Endometrial microvascular endothelial cells (primary cell): ENCODE results near the gene NDOR1. TPM values are rescaled to one million over a fixed set of nuclear protein-coding genes. Genes with fewer than 3 reads are reported as not detected.

Source experiments
- in situ Hi-C: cut with HindIII; loops from 2 replicates; pipeline ENCODE4 v1.10.0; 2017; ENCODE audit warnings: low sequenced_read_pairs, low pct_unique_long_range_greater_than_20kb; ENCODE audit errors: inconsistent ontology term
- total RNA-seq: library from RNA; depleted of rRNA; stranded (reverse); fragments of >200 nt; gene quantifications from one replicate; pipeline ENCODE4 v1.2.3, GENCODE V29; 2015; ENCODE audit errors: inconsistent ontology term

The NDOR1 gene
- total RNA-seq, 1 donor from 2014 or later, result 19.6 TPM

- in situ Hi-C loops, result no loop called here
Measured at GRCh38 chr9:137225699-137226331, 20.3 kb downstream of the NDOR1 start.

GRCh38 chr9:137226338-137227053 is 21.0 kb downstream of the NDOR1 start:
- in situ Hi-C loops, result no loop called here

- in situ Hi-C loops, result no loop called here
Measured at GRCh38 chr9:137227054-137227852, 21.8 kb downstream of the NDOR1 start, which contains the start of gene RNF224. Gene RNF224 (plus strand): TSS chr9:137227502. CDS start chr9:137228336, 834 bp downstream.

- in situ Hi-C loops, result no loop called here
Measured at GRCh38 chr9:137227853-137228505, 22.5 kb downstream of the NDOR1 start.

- in situ Hi-C loops, result no loop called here
Measured at GRCh38 chr9:137228506-137228967, 23.0 kb downstream of the NDOR1 start.

GRCh38 chr9:137228968-137229896 is 23.7 kb downstream of the NDOR1 start:
- in situ Hi-C loops, result no loop called here

GRCh38 chr9:137229903-137230704 is 24.6 kb downstream of the NDOR1 start:
- in situ Hi-C loops, result no loop called here

GRCh38 chr9:137230705-137231371 is 25.3 kb downstream of the NDOR1 start, which contains the start of gene SLC34A3:
Gene SLC34A3 (plus strand): TSS chr9:137230901. CDS start chr9:137231703, 802 bp downstream.
- in situ Hi-C loops, result no loop called here

GRCh38 chr9:137231372-137232039 is 26.0 kb downstream of the NDOR1 start:
- in situ Hi-C loops, result no loop called here

- in situ Hi-C loops, result no loop called here
Measured at GRCh38 chr9:137232101-137232500, 26.6 kb downstream of the NDOR1 start.

GRCh38 chr9:137232510-137232909 is 27.0 kb downstream of the NDOR1 start:
- in situ Hi-C loops, result no loop called here

GRCh38 chr9:137233143-137233980 is 27.9 kb downstream of the NDOR1 start:
- in situ Hi-C loops, result no loop called here

- in situ Hi-C loops, result no loop called here
Measured at GRCh38 chr9:137234055-137234697, 28.7 kb downstream of the NDOR1 start.

GRCh38 chr9:137234758-137235423 is 29.4 kb downstream of the NDOR1 start:
- in situ Hi-C loops, result no loop called here
